GM10266 (cell line): ENCODE measurements around the gene STOM.

Experiments used
- DNase-seq: peaks from one replicate; pipeline ENCODE4 v3.0.0; 2012; ENCODE audit errors: extremely low spot score
- TF ChIP-seq, protein P1 (sequence below): IDR thresholded peaks from 2 replicates; pipeline ENCODE4 v1.5.1; 2012; ENCODE audit warnings: mild to moderate bottlenecking, low read depth; ENCODE audit not compliant: control insufficient read depth, insufficient read depth; ENCODE audit errors: missing control alignments

STOM gene

DNA sequence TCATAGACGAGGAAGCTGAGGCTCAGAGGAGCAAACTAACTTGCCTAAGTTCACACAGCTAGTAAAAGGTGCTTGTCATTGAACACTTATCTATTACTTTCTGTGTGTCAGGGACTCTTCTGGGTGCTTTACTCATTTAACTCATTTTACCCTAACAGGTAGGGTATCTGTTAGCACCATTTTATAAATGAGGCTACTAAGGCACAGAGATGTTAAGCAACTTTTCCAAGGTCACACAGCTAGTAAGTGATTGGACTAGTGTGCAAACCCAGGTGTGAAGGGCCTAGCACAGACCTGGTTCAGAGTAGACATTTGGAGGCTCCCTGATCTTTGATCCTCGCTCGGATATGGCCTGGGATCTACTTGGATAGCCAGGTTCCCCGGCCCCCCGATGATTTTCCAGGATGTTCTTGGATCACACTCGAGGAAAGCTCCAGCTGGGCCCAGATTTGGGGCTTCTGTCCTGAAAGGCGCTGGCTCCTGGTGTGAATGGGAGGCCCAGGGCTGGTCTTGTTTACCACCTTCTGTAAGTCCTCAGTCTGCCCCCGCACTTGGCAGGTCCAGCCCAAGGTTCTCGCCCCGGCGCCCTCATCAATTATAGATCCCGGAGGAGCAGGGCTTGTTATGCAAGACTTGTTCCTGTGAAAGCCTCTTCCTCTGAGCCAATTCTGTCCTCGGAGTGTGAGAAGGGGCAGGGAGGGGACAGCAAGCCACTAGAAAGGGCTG, 64.6 kb downstream of the STOM start:
- no peak for DNase-seq
- TF ChIP-seq, protein P1, sequence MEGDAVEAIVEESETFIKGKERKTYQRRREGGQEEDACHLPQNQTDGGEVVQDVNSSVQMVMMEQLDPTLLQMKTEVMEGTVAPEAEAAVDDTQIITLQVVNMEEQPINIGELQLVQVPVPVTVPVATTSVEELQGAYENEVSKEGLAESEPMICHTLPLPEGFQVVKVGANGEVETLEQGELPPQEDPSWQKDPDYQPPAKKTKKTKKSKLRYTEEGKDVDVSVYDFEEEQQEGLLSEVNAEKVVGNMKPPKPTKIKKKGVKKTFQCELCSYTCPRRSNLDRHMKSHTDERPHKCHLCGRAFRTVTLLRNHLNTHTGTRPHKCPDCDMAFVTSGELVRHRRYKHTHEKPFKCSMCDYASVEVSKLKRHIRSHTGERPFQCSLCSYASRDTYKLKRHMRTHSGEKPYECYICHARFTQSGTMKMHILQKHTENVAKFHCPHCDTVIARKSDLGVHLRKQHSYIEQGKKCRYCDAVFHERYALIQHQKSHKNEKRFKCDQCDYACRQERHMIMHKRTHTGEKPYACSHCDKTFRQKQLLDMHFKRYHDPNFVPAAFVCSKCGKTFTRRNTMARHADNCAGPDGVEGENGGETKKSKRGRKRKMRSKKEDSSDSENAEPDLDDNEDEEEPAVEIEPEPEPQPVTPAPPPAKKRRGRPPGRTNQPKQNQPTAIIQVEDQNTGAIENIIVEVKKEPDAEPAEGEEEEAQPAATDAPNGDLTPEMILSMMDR = no peak

DNA sequence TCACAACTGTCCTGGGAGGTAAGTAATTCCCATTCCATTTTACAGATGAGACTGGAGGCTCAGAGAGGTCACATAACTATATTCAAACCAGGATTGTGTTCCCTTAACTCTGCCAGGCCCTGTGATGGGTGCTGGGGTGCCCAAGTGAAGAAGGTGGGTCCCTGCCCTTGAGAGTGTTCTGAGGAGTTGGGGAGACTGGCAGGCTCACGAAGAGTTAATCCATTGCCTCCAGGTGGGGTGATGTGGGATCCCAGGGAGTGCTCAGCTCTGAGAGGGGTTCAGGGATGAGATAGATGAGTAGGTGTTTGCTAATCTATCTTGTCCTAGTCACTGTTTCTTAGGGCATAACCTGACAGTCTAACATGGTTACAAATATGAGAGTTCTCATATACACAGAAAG, 65.3 kb downstream of the STOM start:
- no peak for DNase-seq
- TF ChIP-seq, protein P1 = no peak

DNA sequence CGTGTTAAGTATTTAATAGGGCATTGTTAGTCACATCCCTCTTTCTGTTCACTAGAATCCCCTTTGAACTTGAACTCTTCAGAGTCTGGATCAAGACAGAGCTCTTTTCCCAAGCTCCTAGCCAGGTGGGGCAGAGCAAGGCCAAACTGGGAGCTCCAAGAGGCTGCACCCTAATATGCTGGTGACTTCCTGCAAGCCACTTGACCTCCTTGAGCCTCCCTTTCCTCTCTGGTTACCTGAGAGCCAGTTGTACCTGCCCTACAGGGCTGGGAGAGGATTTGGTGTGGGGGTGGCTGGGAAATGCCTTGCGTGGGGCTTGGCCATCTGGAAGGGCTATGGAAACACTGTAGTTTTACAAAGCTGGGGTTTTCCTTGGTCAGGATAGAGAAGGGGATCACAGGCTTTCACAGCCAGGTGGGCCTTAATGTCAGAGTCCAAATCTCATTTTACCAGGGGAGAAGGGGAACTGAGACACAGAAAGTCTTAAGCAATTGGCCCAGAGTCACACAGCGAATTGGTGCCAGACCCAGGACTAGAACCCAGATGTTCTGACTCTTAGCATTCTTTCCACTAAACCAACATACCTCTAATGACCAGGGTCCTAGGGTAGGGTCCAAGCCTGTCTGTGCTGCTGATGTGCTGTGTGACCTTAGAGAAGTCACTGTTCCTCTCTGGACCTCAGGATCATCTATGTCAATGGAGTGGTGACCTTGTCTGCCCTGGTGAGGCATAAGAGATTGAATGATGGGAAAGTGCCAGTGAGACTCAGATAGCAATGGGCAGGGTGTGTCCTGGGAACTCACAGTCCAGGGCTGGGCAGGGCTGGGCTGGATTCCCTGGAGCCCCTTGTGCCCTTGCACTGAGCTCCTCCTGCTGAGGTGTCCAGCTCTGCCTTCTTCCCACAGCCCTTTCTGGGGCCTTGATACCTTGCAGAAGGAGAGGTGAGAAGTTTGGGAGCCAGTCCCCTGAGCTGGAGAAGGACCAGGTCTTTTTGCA, 66.3 kb downstream of the STOM start:
- no peak for DNase-seq
- TF ChIP-seq, protein P1 = no peak

DNA sequence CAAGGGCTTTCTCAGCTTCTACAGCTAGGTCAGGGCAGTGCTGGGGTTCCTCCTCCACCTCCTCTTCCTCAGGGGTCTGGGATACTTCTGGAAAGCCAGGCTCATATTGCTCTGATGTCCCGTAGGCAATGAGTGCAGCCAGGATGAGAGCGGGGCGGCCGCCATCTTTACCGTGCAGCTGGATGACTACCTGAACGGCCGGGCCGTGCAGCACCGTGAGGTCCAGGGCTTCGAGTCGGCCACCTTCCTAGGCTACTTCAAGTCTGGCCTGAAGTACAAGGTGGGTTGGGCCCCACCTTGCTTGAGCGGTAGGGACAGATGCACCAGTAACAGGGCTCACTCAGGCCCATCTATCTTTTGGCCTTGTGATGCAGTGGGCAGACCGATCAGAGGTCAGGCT, 67.3 kb downstream of the STOM start:
- TF ChIP-seq, protein P1 = no peak
- no peak for DNase-seq

DNA sequence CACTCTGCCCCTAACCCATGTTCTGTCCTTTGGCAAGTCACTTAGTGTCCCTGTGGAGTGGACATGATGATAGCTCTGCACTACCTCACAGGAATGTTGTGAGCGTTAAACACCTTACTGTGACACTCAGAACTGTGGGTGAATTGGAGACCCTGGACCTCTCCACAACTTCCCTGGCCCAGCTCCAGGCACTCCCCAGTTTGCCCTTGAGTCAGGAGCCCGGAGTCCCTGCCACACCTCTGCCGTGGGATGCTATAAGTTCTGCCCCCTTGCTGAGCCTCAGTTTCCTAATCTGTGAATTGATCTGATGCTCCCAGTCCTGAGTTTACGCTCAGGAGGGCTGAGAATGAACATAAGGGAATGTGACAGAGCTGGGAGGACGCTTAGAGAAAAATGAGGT, 67.7 kb downstream of the STOM start:
- TF ChIP-seq, protein P1 = no peak
- no peak for DNase-seq

DNA sequence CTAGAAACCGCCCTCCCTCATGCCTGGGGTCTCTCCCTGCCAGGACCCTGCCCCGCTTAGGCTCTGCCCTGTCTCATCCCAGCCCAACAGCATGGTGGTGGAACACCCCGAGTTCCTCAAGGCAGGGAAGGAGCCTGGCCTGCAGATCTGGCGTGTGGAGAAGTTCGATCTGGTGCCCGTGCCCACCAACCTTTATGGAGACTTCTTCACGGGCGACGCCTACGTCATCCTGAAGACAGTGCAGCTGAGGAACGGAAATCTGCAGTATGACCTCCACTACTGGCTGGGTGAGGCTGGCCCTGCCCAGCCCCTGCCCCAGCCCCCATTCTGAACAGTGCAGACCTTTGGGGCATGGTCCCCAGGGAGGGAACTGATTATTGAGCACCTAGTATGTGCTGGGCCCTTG, 68.2 kb downstream of the STOM start:
- no peak for DNase-seq
- TF ChIP-seq, protein P1 = no peak
